K562 (cell line): ENCODE measurements around the gene RAB7A. TPM values are rescaled to one million over a fixed set of nuclear protein-coding genes. Genes with fewer than 3 reads are reported as not detected.

Source experiments
- ATAC-seq: fragments of 200-7000 bp; cut with Tn5 transposase; 3 replicates; pipeline ENCODE4 v1.9.1; 2020; ENCODE audit warnings: moderate library complexity
- BruUV-seq: library from RNA; stranded (reverse); fragments of 400-500 nt; replicated peaks from 2 replicates; lab custom pipeline; 2021; lab: Mats Ljungman, UMichigan
- CTCF ChIA-PET: fragments of 300-600 bp; formaldehyde crosslinking; extraction: SDS; loops from one replicate; lab custom pipeline; 2021; ENCODE audit warnings: low intra/inter-chr PET ratio; lab: Yijun Ruan, JAX
- POLR2A ChIA-PET: fragments of 300-600, 350-650 bp; sonication (Branson Sonifier 250); formaldehyde crosslinking; extraction: SDS; loops from one replicate; lab custom pipeline; 2021; ENCODE audit warnings: antibody characterized with exemption, inconsistent platforms; lab: Yijun Ruan, JAX
- DNase-seq, 4 experiments: peaks; one replicate each; pipeline versions ENCODE4 v3.0.0 to v3.0.0-alpha.2; 2011 to 2018; ENCODE audit warnings: low spot score in 3 of 4, mixed read lengths in 3 of 4; ENCODE audit errors: extremely low read depth in 1 of 4
- FAIRE-seq: peaks from 2 replicates; lab custom pipeline; 2011; peaks lifted over from hg19 to GRCh38; lab: Jason Lieb, UNC
- H2AFZ ChIP-seq: 2 replicates; pipeline ENCODE4 v1.6.0; 2011; ENCODE audit warnings: low read depth, low read length, control low read depth, inconsistent platforms
- H3K27ac ChIP-seq: fragments of 200-600 bp; 3 replicates; pipeline ENCODE4 v1.8.0; 2011; ENCODE audit warnings: low read depth, mild to moderate bottlenecking, control low read depth, inconsistent platforms, low read length, moderate library complexity, mixed read lengths; ENCODE audit errors: extremely low read depth
- H3K27me3 ChIP-seq, 2 experiments: fragments of 300-600 bp in 1 of 2; 2 replicates in 1 of 2; 3 replicates in 1 of 2; pipeline versions ENCODE4 v1.6.0 to v1.8.0; 2011; ENCODE audit warnings: inconsistent platforms in 2 of 2, low read length in 2 of 2, mild to moderate bottlenecking in 1 of 2, mixed read lengths in 1 of 2, moderate library complexity in 1 of 2; ENCODE audit not compliant: control insufficient read depth in 2 of 2, insufficient read depth in 2 of 2
- H3K36me3 ChIP-seq: fragments of 300-600 bp; 3 replicates; pipeline ENCODE4 v1.8.0; 2011; ENCODE audit warnings: mild to moderate bottlenecking, low read length, inconsistent platforms; ENCODE audit not compliant: control insufficient read depth, insufficient read depth
- H3K4me1 ChIP-seq, 2 experiments: fragments of 200-600 bp in 1 of 2; replicated peaks in 1 of 2; 2 replicates in 1 of 2; 3 replicates in 1 of 2; pipeline versions ENCODE4 v1.5.1 to v1.8.0; 2011; ENCODE audit warnings: inconsistent platforms in 2 of 2, low read length in 2 of 2, mild to moderate bottlenecking in 1 of 2, mixed read lengths in 1 of 2, moderate library complexity in 1 of 2; ENCODE audit not compliant: control insufficient read depth in 2 of 2, insufficient read depth in 2 of 2
- H3K4me2 ChIP-seq: 2 replicates; pipeline ENCODE4 v1.6.1; 2011; ENCODE audit warnings: low read length, control low read depth, inconsistent platforms, mixed read lengths; ENCODE audit not compliant: insufficient read depth
- H3K4me3 ChIP-seq: fragments of 200-600 bp; sonication (generic), shearing (Covaris generic); 2 replicates; pipeline ENCODE4 v1.5.1; 2016; ENCODE audit warnings: control low read depth, inconsistent platforms
- H3K79me2 ChIP-seq: fragments of 200-600 bp; 3 replicates; pipeline ENCODE4 v1.8.0; 2011; ENCODE audit warnings: low read length, inconsistent platforms; ENCODE audit not compliant: control insufficient read depth, insufficient read depth
- H3K9ac ChIP-seq, 2 experiments: 2 replicates each; pipeline versions ENCODE4 v1.6.0 to v1.6.1; 2011; ENCODE audit warnings: low read depth in 2 of 2, low read length in 2 of 2, control low read depth in 1 of 2, inconsistent platforms in 1 of 2, mild to moderate bottlenecking in 1 of 2, mixed read lengths in 1 of 2; ENCODE audit not compliant: insufficient read depth in 1 of 2
- H3K9me1 ChIP-seq: one replicate; pipeline ENCODE4 v1.6.0; 2011; ENCODE audit warnings: inconsistent platforms, mild to moderate bottlenecking, low read length, moderate library complexity; ENCODE audit not compliant: control insufficient read depth, insufficient read depth
- H3K9me3 ChIP-seq: replicated peaks from 2 replicates; pipeline ENCODE4 v1.5.1; 2011; ENCODE audit warnings: low read depth, low read length, inconsistent platforms; ENCODE audit not compliant: control insufficient read depth, insufficient read depth
- H4K20me1 ChIP-seq: replicated peaks from 2 replicates; pipeline ENCODE4 v1.6.1; 2011; ENCODE audit warnings: low read length, inconsistent platforms, mixed read lengths; ENCODE audit not compliant: control insufficient read depth, insufficient read depth
- CBX2 ChIP-seq: fragments of 200-600 bp; sonication (generic); IDR thresholded peaks from one replicate; pipeline ENCODE4 v1.6.1; 2012; ENCODE audit warnings: mild to moderate bottlenecking, low read length, inconsistent platforms; ENCODE audit not compliant: insufficient read depth, poor library complexity, severe bottlenecking
- CEBPG ChIP-seq, 3 experiments: fragments of 200-800 bp in 1 of 3; sonication (Bioruptor generic) in 1 of 3; sonication (generic) in 1 of 3; formaldehyde crosslinking in 1 of 3; IDR thresholded peaks in 2 of 3; conservative IDR thresholded peaks in 1 of 3; 2 replicates each; pipeline versions ENCODE4 v1.6.1 to v1.8.0; 2016 to 2022; ENCODE audit warnings: missing compliant biosample characterization in 2 of 3, missing genetic modification characterization in 2 of 3, mild to moderate bottlenecking in 1 of 3, missing genetic modification reagents in 1 of 3
- CTCFL ChIP-seq: IDR thresholded peaks from 2 replicates; pipeline ENCODE4 v1.6.1; 2011; ENCODE audit warnings: borderline replicate concordance, low read depth, mild to moderate bottlenecking, moderate library complexity, low read length; ENCODE audit not compliant: insufficient read depth, poor library complexity, severe bottlenecking
- HDGF ChIP-seq: fragments of 450-650 bp; IDR thresholded peaks from 2 replicates; pipeline ENCODE4 v1.6.1; 2016
- L3MBTL2 ChIP-seq: fragments of 450-650 bp; IDR thresholded peaks from 2 replicates; pipeline ENCODE4 v1.6.1; 2016; ENCODE audit warnings: mild to moderate bottlenecking, moderate library complexity
- MBD2 ChIP-seq: sonication (generic); IDR thresholded peaks from 2 replicates; pipeline ENCODE4 v1.6.1; 2016; ENCODE audit warnings: low read depth, borderline replicate concordance
- MTA1 ChIP-seq: fragments of 450-650 bp; IDR thresholded peaks from 2 replicates; pipeline ENCODE4 v1.6.1; 2017; ENCODE audit warnings: borderline replicate concordance
- MTA2 ChIP-seq: fragments of 450-650 bp; IDR thresholded peaks from 2 replicates; pipeline ENCODE4 v1.6.1; 2016; ENCODE audit warnings: low read depth
- NCOA6 ChIP-seq: fragments of 450-650 bp; IDR thresholded peaks from 2 replicates; pipeline ENCODE4 v1.6.1; 2017; ENCODE audit warnings: mild to moderate bottlenecking
- NEUROD1 ChIP-seq: fragments of 150-350 bp; IDR thresholded peaks from 2 replicates; pipeline ENCODE4 v1.6.1; 2014; ENCODE audit warnings: borderline replicate concordance, low read length, low read depth; ENCODE audit not compliant: partially characterized antibody
- THAP7 ChIP-seq: fragments of 250-450 bp; sonication (Bioruptor Pico); IDR thresholded peaks from 2 replicates; pipeline ENCODE4 v1.5.0; 2021
- THRB ChIP-seq: fragments of 450-650 bp; formaldehyde crosslinking; conservative IDR thresholded peaks from 2 replicates; pipeline ENCODE4 v1.4.0; 2022; ENCODE audit warnings: mild to moderate bottlenecking, missing genetic modification characterization
- ZKSCAN3 ChIP-seq: fragments of 250-450 bp; sonication (Bioruptor Pico); IDR thresholded peaks from 2 replicates; pipeline ENCODE4 v1.4.0; 2020
- ZNF146 ChIP-seq: IDR thresholded peaks from one replicate; pipeline ENCODE4 v1.6.1; 2018; ENCODE audit warnings: missing compliant biosample characterization; ENCODE audit not compliant: unreplicated experiment
- ZNF217 ChIP-seq: sonication (generic); formaldehyde crosslinking; IDR thresholded peaks from 2 replicates; pipeline ENCODE4 v1.8.0; 2022; ENCODE audit warnings: mild to moderate bottlenecking, missing genetic modification reagents
- ZNF311 ChIP-seq: fragments of 250-450 bp; sonication (Bioruptor Pico); IDR thresholded peaks from 2 replicates; pipeline ENCODE4 v1.4.0; 2020; ENCODE audit warnings: mild to moderate bottlenecking, moderate library complexity
- WGBS: fragments of 100-300 bp; shearing (Covaris generic); methylation state at CpG from one replicate; pipeline ENCODE4 v1.1.6; 2016; ENCODE audit warnings: low coverage, mixed read lengths; ENCODE audit not compliant: insufficient coverage; ENCODE audit errors: missing lambda C conversion rate; 5-methylcytosine and 5-hydroxymethylcytosine counted together
- in situ Hi-C: fragments of 300-500 bp; cut with MboI; formaldehyde crosslinking; loops from 4 replicates; pipeline ENCODE4 v1.15.0; 2018; ENCODE audit warnings: inconsistent platforms, mixed read lengths
- intact Hi-C: fragments of 100-400 bp; cut with micrococcal nuclease; formaldehyde crosslinking; loops from 2 replicates; pipeline ENCODE4 v1.14.2; 2022
- polyA plus RNA-seq, 8 experiments: library from polyadenylated mRNA; depleted of rRNA in 4 of 8; stranded (reverse) in 5 of 8; unstranded in 3 of 8; fragments of >200 nt; fragmentation: Nextera tagmentation in 2 of 8; fragmentation: Illumina TruSeq in 1 of 8; extraction: Ambion mirVana in 2 of 8; extraction: Trizol in 1 of 8; gene quantifications; 2 replicates each; pipeline versions ENCODE4 v1.2.1 to v1.2.3, GENCODE V29; 2011 to 2014; ENCODE audit warnings: inconsistent platforms in 1 of 8, missing spikeins in 1 of 8
- total RNA-seq, 7 experiments: library from RNA; depleted of rRNA in 6 of 7; stranded (reverse); fragments of >200 nt in 6 of 7; fragmentation: Illumina TruSeq in 2 of 7; extraction: Trizol in 2 of 7; gene quantifications; 2 replicates each; pipeline versions ENCODE4 v1.2.1 to v1.2.3, GENCODE V29; 2011 to 2021; ENCODE audit warnings: low replicate concordance in 1 of 7
- TF ChIP-seq, protein P1 (sequence below): fragments of 250-450 bp; sonication (Bioruptor Pico); IDR thresholded peaks from 2 replicates; pipeline ENCODE4 v1.8.0; 2021; ENCODE audit warnings: moderate library complexity, mild to moderate bottlenecking, inconsistent platforms

The RAB7A gene
- total and polyA plus RNA-seq, 9 of the 15 experiments (the other 6 are each of a cell fraction or from before 2014, with no cell fraction given): 30.9 to 204 (median 72.8) TPM

- Histone ChIP-seq H3K4me3 (no peak overlapping the region), H2AFZ (no peak overlapping the region), H3K27ac (no peak overlapping the region), H3K9me1 (no peaks in the 10 kb centered on the region), H3K4me2 (no peak overlapping the region), H3K27me3 (no peaks in the 10 kb centered on the region), H3K4me1 (peaks cover 0 to 12% of the 10 kb centered on the region in 2 experiments; a peak in 3 of 5 replicates), H3K36me3 (no peaks in the 10 kb centered on the region), H3K9me3 (peaks cover 8% of the 10 kb centered on the region), H4K20me1 (no peaks in the 10 kb centered on the region), H3K79me2 (no peaks in the 10 kb centered on the region), H3K9ac (no peak overlapping the region)
- intact Hi-C loops: no loop called here
- BruUV-seq: no TSS peak
- POLR2A ChIA-PET: no interaction called here
- CTCF ChIA-PET: no interaction called here
- DNase-seq (no peak), FAIRE-seq (no peak), ATAC-seq (no peak)
- in situ Hi-C loops: no loop called here
- 6% methylated on average over 3 of the region's 4 CpGs for WGBS
- TF ChIP-seq, protein P1, sequence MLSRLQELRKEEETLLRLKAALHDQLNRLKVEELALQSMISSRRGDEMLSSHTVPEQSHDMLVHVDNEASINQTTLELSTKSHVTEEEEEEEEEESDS (CRISPR knock-in tag): no peak
- TF ChIP-seq THAP7 (CRISPR knock-in tag) (no peak), CEBPG (CRISPR knock-in tag; IDR thresholded peaks at IDR 0.05) (no peak), CEBPG (tag; conservative IDR thresholded peaks at IDR 0.05 in 1 of 2, IDR thresholded peaks at IDR 0.05 in 1 of 2) (no peak), ZKSCAN3 (CRISPR knock-in tag) (no peak), ZNF146 (CRISPR knock-in tag) (no peak), MTA2 (no peak), HDGF (no peak), CBX2 (no peak), NEUROD1 (no peak), THRB (CRISPR knock-in tag) (no peak), L3MBTL2 (no peak), NCOA6 (no peak), ZNF217 (CRISPR knock-in tag) (no peak), MTA1 (no peak), CTCFL (no peak), ZNF311 (no peak), MBD2 (no peak)
These were observed 125.6 kb downstream of the RAB7A start for GRCh38 chr3:128851601-128852000.
